IPS-20b (cell line): Measurements from ENCODE around the gene HUS1.
"Not testable (repeated sequence)": the region's sequence is repeated elsewhere in the genome, so short reads cannot be mapped to it uniquely, and the experiment has no call there.

ENCODE experiments used
- H3K27ac ChIP-seq: one replicate; pipeline ENCODE4 v1.5.1; 2013; ENCODE audit warnings: low read length
- H3K27me3 ChIP-seq: 2 replicates; pipeline ENCODE4 v1.6.1; 2013; ENCODE audit warnings: mild to moderate bottlenecking, low read length, inconsistent platforms; ENCODE audit not compliant: insufficient read depth
- H3K36me3 ChIP-seq: 2 replicates; pipeline ENCODE4 v1.6.1; 2013; ENCODE audit warnings: low read depth, mild to moderate bottlenecking, inconsistent platforms, low read length, moderate library complexity; ENCODE audit not compliant: insufficient read depth
- H3K4me1 ChIP-seq: 2 replicates; pipeline ENCODE4 v1.6.1; 2013; ENCODE audit warnings: mild to moderate bottlenecking, control low read depth, inconsistent platforms, low read length, moderate library complexity; ENCODE audit not compliant: insufficient read depth
- H3K4me3 ChIP-seq: 2 replicates; pipeline ENCODE4 v1.5.1; 2013; ENCODE audit warnings: mild to moderate bottlenecking, low read length, inconsistent platforms
- H3K9ac ChIP-seq: 2 replicates; pipeline ENCODE4 v1.6.1; 2013; ENCODE audit warnings: low read depth, mild to moderate bottlenecking, inconsistent platforms, low read length, moderate library complexity
- H3K9me3 ChIP-seq: 2 replicates; pipeline ENCODE4 v1.6.1; 2013; ENCODE audit warnings: mild to moderate bottlenecking, low read depth, low read length, inconsistent platforms; ENCODE audit not compliant: insufficient read depth

The HUS1 gene

DNA sequence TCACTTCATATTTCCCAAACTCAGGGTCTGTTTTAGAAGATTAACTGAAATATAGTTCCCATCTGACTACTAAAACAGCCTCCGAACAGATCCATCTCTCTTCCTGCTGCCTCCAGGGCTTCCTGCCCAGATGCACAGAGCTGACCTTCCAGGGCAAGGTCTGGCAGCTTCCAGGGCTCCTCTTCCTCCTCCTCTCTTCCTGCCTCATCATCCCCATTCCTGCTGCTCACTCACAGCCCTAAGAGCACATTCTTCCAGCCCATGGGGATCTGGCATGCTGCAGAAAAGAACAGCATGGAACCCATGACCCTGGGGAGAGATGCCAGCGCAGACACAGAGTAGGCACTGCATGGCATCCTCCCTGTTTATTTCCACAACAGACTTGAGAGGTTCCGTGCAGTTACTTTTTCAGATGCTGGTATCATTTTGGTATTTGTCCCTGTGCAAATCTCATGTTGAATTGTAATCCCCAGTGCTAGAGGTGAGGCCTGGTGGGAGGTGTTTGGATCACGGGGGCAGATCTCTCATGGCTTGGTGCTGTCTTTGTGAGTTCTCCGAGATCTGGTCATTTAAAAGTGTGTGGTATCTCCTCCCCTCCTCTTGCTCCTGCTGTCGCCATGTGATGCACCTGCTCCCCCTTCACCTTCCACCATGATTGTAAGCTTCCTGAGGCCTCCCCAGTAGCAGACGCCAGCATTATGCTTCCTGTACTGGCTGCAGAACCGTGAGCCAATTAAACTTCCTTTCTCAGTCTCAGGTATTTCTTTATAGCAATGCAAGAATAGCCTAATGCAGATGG lies 35.5 kb downstream of the HUS1 start:
- H3K27me3 ChIP-seq: no peaks in the 10 kb centered on the region
- no peaks in the 10 kb centered on the region for H3K9me3 ChIP-seq
- H3K9ac ChIP-seq: no peak overlapping the region
- no peaks in the 10 kb centered on the region for H3K36me3 ChIP-seq
- no peak overlapping the region for H3K27ac ChIP-seq
- H3K4me3 ChIP-seq: no peak overlapping the region
- H3K4me1 ChIP-seq: peaks cover 10% of the 10 kb centered on the region; the same call in 1 of the 2 replicates

DNA sequence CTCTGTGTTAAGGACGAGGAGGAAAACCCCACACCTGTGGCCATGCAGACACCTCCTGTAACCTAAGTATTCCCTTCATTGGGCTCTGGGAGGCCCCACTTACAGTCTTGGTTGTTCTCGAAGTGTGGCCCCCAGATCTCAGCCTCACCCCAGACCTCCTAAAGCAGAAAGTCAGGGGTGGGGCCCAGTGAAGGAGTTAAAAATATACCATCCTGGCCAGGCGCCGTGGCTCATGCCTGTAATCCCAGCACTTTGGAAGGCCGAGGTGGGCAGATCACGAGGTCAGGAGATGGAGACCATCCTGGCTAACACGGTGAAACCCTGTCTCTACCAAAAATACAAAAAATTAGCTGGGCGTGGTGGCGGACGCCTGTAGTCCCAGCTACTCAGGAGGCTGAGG lies 36.8 kb downstream of the HUS1 start:
- H3K4me3 ChIP-seq, H3K4me1 ChIP-seq, H3K9ac ChIP-seq, H3K9me3 ChIP-seq, H3K36me3 ChIP-seq, H3K27ac ChIP-seq, H3K27me3 ChIP-seq: not testable (repeated sequence)

DNA sequence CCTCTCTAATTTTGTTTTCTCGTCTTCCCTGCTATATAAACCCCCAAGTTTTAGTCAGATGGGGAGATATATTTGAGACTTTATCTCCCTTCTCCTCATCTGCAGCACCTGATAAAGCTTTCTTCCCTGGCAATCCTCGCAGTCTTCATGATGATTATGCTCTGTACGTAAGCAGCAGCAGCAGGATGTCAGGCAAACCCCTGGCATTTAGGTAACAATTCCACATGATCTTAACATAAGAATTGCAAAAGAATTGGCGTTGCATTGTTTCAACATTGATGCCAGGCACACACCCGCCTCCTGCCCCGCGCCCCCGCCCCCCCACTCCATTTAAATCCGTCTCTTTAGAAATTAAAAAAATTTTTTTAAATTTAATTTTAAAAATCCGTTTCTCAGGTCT lies 37.3 kb downstream of the HUS1 start:
- Histone ChIP-seq H3K4me3 (no peak overlapping the region), H3K27ac (no peak overlapping the region), H3K27me3 (no peaks in the 10 kb centered on the region), H3K36me3 (no peaks in the 10 kb centered on the region), H3K9ac (no peak overlapping the region), H3K4me1 (peaks cover 10% of the 10 kb centered on the region; the same call in 1 of the 2 replicates), H3K9me3 (no peaks in the 10 kb centered on the region)

DNA sequence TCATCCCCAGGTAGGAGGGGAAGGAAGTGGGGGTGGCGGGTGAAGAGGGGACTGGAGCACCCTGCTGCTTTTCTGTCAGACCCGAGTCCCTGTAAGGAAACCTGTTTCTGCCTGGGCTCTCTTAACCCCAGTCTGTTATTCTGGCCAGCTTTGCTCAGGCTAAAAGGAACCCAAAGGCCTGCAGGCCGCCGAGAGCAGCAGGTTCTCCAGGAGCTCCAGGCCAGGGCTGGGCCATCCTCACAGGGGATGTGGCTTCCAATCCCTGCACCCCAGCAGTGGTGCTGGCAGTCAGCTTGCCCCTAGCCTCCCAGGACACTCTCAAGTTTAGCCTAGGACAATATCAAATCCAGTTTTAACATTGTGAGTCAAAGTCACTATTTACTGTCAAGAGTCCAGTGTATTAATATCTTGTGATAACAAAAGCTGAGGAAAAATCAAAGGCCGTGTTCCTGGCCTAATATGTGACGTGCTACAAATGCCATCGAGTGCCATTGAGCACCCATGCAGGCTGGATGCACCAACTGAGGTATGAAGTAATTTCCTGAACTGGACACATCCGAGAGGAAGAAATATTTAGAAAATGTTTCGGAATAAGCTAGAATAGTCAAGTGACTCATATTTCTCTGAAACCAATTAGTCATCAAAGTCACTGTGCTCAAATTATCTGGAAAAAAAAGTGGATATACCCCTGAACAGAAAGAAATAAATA lies 38.1 kb downstream of the HUS1 start:
- H3K9me3 ChIP-seq: no peaks in the 10 kb centered on the region
- H3K27me3 ChIP-seq: no peaks in the 10 kb centered on the region
- peaks cover 14% of the 10 kb centered on the region; the same call in 1 of the 2 replicates for H3K4me1 ChIP-seq
- H3K36me3 ChIP-seq: no peaks in the 10 kb centered on the region
- no peak overlapping the region for H3K9ac ChIP-seq
- H3K4me3 ChIP-seq: no peak overlapping the region
- no peak overlapping the region for H3K27ac ChIP-seq

DNA sequence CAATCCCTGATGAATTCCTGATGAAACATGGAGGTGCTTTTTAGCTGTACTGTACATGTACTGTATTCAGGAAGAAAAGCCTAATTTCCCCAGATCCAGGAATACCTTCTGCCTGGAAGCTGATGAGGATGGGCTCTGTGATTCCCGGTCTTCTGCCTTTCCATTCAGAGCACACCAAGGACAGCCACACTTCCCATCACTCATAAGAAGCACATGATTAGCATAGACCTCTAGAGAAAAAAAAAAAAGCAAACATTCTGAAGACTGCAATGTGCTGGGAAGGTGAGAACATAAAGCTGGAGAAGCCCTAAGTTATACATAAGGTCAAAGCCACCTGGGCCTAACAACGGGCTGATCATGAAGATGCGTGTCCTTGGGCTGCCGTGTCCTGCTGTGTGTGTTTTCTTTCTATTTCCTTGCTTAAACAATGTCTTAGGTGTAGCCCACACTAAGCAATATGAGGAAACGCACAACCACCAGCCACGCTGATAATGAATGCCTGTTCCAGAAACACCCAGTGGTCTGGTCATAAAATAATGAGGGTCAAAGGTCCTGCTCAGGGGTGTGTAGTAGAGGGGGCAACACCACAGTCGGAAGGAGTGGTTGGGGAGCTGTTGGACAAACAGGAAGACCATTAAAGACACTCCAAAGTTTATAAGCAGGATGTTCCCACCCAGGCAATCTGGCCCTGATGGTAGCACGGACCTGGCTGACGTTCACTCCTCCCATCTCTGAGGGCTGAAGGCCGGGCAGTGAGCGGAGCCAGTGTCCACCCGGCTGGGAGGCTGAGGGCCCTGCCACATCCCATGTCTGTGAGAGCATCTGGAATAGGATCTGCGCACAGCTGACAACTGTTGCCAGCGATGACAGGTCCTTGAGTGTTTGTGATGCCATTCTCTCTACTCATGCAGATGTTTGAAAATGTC lies 39.1 kb downstream of the HUS1 start:
- Histone ChIP-seq H3K36me3 (no peaks in the 10 kb centered on the region), H3K9ac (no peak overlapping the region), H3K4me3 (no peak overlapping the region), H3K4me1 (peaks cover 14% of the 10 kb centered on the region; the same call in 1 of the 2 replicates), H3K27ac (no peak overlapping the region), H3K9me3 (no peaks in the 10 kb centered on the region), H3K27me3 (no peaks in the 10 kb centered on the region)

DNA sequence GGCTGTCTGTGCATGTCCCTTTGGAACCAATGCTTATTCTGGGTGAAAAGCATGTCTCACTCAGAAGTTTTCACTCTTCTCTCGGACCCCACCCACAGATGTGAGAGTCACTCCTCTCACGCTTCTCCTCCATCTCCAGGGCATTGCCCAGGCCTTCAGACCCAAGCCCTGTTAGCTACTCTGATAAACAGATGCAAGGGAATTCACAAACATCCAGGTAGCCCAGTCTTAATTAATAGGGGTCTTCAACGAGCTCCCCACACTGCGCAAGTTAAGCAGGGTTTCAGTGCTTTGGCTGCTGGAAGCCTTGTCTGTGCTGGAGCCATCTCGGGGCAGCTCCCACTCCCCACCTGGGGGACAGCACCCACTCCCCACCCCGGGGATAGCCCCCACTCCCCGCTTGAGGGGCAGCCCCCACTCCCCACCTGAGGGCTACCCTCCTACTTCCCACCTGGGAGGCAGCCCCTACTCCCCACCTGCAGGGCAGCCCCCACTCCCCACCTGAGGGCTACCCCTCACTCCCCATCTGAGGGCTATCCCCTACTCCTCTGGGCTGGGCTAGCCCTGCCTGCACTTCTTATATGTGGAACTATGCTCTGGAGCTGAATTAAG lies 39.9 kb downstream of the HUS1 start:
- H3K27ac ChIP-seq: no peak overlapping the region
- no peaks in the 10 kb centered on the region for H3K36me3 ChIP-seq
- H3K9ac ChIP-seq: no peak overlapping the region
- peaks cover 14% of the 10 kb centered on the region; the same call in 1 of the 2 replicates for H3K4me1 ChIP-seq
- no peaks in the 10 kb centered on the region for H3K9me3 ChIP-seq
- no peaks in the 10 kb centered on the region for H3K27me3 ChIP-seq
- H3K4me3 ChIP-seq: no peak overlapping the region

DNA sequence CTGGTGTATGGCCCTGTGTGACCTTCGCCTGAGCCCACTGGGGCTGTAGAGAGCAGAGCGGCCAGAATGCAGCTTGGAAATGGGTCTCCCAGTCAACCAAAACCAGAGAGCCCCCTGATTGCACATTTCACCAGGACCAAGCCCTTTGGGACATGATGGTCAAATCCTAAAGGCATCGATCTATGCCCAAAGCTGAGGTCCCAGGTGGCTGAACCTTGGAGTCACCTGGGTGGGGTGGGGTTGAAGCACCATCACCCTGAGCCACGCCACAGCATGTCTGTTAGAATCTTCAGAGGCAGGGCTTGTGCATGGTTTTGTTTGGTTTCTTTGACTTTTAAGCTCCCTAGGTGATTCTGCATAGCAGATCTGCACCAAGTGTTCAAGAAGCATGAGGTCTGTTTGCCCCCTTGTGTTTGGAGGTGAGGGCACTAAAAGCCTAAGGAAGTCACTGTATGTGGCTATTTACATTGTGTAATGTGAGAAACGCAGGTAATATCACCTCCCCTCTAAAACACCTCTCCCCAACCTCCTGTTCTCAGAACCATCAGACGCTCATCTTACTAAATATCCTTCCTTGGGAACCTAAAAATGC lies 40.7 kb downstream of the HUS1 start:
- H3K27me3 ChIP-seq: no peaks in the 10 kb centered on the region
- no peaks in the 10 kb centered on the region for H3K9me3 ChIP-seq
- no peak overlapping the region for H3K4me3 ChIP-seq
- H3K27ac ChIP-seq: no peak overlapping the region
- no peaks in the 10 kb centered on the region for H3K36me3 ChIP-seq
- no peak overlapping the region for H3K9ac ChIP-seq
- H3K4me1 ChIP-seq: peaks cover 14% of the 10 kb centered on the region; the same call in 1 of the 2 replicates

DNA sequence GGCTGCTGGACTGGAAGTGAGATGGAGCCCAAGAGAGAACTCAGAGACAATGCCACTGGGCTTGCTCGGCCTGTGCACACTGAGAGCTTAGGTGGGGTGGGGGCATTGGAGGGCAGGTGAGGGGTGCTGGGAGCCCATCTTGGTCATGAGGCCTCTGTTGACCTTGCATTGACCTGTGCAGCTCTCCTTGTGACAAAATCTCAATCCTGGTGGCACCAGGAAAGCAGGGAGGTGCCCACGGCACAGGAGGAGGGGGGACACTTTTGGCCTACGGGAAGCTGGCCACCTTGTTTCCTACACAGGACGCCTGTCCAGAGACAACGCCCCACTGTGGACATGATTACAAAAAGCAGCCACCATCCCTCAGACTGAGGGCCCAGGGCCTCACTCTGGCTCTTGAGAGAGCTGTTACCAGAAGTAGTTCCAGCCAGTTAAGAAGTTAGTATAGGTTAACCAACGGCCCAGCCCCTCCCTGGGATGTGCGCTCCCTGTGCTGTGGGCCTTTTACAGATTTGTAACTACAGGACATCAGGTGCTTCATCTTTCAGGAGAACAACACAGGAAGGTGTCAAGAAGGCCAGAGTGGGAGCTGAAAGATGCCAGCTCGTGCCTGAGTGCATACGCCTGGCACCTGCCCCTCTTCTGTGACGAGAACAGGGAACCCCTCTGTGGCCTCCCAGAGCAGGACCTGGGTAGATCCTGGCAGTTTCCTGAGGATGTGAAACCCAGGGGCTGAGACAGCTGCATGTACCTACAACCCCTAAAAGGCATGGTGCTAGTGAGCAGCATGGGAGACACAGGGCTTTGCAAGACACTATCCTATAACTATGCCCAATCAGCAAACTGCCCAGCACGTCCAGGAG lies 41.5 kb downstream of the HUS1 start:
- Histone ChIP-seq H3K36me3 (no peaks in the 10 kb centered on the region), H3K9me3 (no peaks in the 10 kb centered on the region), H3K4me1 (peaks cover 14% of the 10 kb centered on the region; the same call in 1 of the 2 replicates), H3K9ac (no peak overlapping the region), H3K27me3 (no peaks in the 10 kb centered on the region), H3K4me3 (no peak overlapping the region), H3K27ac (no peak overlapping the region)

DNA sequence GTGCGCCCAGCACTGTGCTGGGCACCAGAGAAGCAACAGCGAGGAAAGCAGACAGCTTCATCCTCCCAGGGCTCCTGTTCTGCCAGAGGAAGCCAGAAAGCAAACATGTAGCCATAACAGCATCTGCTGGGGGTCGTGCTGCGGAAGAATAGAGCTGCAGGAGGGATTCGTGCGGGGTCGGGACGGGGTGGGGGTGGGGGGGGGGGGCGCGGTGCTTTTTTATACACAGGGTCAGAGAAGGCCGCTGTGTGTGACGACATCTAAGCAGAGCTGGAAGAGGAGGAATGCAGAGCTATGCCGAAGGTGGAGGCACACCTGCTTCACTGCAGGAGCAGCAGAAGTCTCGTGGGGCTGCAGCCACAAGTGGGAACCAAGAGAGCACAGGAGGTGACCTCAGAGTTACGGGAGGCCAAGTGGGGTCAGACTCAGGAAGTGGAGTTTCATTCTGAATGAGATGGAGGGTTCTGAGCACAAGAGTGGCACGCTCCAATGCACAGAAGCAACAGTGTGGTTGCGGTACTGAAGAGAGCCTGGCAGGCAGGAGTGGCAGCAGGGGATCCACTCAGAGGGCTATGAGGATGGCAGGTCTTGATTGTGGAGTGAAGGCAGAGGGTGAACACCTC lies 42.2 kb downstream of the HUS1 start:
- Histone ChIP-seq H3K9me3 (no peaks in the 10 kb centered on the region), H3K27me3 (no peaks in the 10 kb centered on the region), H3K36me3 (no peaks in the 10 kb centered on the region), H3K4me3 (no peak overlapping the region), H3K4me1 (peaks cover 14% of the 10 kb centered on the region; the same call in 1 of the 2 replicates), H3K27ac (no peak overlapping the region), H3K9ac (no peak overlapping the region)

DNA sequence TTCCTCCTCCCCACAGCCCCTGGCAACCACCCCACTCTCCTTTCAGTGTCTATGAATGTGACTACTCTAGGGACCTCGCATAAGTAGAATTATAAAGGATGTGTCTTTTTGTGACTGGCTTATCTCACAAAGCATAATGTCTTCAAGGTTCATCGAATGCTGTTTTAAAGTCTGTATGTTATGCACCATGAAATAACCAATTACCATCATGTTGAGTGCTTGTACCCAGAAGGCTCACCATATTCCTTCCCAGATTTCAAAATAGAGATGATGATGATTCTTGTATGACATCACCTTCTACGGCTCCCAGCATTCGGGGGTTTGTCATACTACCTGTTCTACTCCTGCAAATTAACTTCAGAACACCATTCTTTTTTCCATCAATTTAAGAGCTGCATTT lies 43.1 kb downstream of the HUS1 start:
- Histone ChIP-seq H3K4me3 (no peak overlapping the region), H3K36me3 (no peaks in the 10 kb centered on the region), H3K4me1 (peaks cover 6% of the 10 kb centered on the region; the same call in 1 of the 2 replicates), H3K27ac (no peak overlapping the region), H3K27me3 (no peaks in the 10 kb centered on the region), H3K9me3 (no peaks in the 10 kb centered on the region), H3K9ac (no peak overlapping the region)
